HUES6 (cell line): ENCODE measurements around the gene TOR4A.

Experiments used
- H3K27ac ChIP-seq: 2 replicates; pipeline ENCODE4 v1.7.0; 2013; ENCODE audit warnings: low read depth, mild to moderate bottlenecking, low read length, inconsistent platforms
- H3K27me3 ChIP-seq: 2 replicates; pipeline ENCODE4 v1.6.1; 2013; ENCODE audit warnings: low read length; ENCODE audit not compliant: control insufficient read depth, insufficient read depth
- H3K36me3 ChIP-seq: 2 replicates; pipeline ENCODE4 v1.6.1; 2013; ENCODE audit warnings: low read length; ENCODE audit not compliant: control insufficient read depth, insufficient read depth
- H3K4me1 ChIP-seq: 2 replicates; pipeline ENCODE4 v1.6.1; 2013; ENCODE audit warnings: low read length; ENCODE audit not compliant: control insufficient read depth, insufficient read depth
- H3K4me3 ChIP-seq: 2 replicates; pipeline ENCODE4 v1.5.1; 2013; ENCODE audit warnings: low read depth, low read length
- H3K9ac ChIP-seq: one replicate; pipeline ENCODE4 v1.6.1; 2013; ENCODE audit warnings: mild to moderate bottlenecking, low read length
- H3K9me3 ChIP-seq: 2 replicates; pipeline ENCODE4 v1.6.1; 2013; ENCODE audit warnings: low read depth, low read length; ENCODE audit not compliant: control insufficient read depth, insufficient read depth

The TOR4A gene

DNA sequence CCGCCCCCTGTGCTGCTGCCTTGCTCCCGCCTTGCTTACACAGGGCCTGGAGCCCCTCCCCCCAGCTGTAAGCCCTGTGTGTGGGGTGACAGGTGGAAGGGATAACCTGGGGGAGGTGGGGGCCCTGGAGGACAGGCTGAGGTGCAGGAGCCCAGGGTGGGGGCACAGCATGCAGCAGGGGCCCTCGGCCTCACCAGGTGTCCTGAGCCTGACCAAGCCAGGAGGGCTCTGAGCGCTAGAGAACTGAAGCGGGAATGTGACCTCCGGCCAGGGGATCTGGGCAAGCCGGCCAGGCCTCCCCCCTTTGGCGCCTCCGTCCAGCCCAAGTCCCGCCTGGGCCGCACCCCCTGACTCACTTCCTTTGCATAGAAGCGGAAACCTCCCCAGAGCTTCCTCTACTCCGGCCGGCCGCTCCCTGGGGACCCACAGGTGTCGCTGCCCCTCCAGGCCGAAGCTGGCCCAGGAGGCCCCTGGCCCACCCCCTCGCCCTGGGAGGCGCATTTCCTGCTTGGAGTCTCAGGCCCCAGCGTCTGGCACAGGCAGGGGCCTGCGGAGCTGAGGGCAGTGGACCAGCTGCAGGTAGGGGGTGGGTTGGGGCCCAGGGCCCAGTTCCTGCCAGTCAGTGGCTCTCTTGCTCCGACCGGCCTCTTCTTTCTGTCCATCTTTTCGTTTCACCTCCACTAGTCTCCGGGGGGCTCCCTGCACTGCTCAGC, at the start of gene TOR4A:
TOR4A (plus strand) TSS at position 398 of the 713 bp plus-strand sequence. CDS start 964 bp downstream, outside the sequence.
- Histone ChIP-seq H3K27me3 (peaks cover 3% of the 10 kb centered on the region), H3K4me1 (peaks cover 38% of the 10 kb centered on the region), H3K36me3 (peaks cover 16% of the 10 kb centered on the region), H3K27ac (peak within 1 kb of the TSS; percentile 89), H3K9ac (peak within 1 kb of the TSS; percentile 66), H3K9me3 (no peaks in the 10 kb centered on the region), H3K4me3 (peak within 1 kb of the TSS; percentile 54)

DNA sequence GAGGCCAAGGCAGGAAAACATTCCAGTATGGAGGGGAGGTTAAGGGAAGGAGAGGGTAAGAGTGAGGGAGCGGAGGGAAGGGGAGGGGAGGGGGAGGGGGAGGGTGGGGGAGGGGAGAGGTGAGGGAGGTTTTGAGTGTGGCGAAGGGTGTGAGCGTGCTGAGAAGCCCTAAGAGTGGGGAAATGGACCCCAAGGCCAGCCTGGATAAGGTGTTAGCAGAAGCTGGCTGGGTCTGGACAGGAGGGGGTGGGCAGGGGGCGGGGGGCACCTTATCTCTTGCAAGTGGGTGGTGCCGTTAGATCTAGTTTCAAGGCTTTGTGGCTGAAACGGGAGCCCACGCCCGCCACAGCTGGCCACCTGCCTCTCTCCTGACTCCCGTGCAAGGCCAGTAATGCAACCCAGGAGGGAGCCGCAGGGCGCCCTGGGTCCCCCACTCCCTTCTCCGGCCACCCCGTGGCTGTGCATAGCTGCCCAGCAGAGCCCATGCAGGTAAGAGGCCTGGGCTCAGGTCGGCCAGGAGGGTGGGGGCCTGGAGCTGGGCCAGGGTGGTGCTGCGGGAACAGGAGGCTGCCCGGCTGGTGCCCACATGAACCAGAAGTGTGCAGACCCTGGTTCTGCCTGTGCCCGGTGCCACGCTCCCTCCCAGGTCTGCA, 49.5 kb upstream of the TOR4A start:
- Histone ChIP-seq H3K9ac (no peak overlapping the region), H3K36me3 (no peaks in the 10 kb centered on the region), H3K9me3 (no peaks in the 10 kb centered on the region), H3K27ac (no peak overlapping the region), H3K4me1 (peaks cover 11% of the 10 kb centered on the region), H3K27me3 (peaks cover 1% of the 10 kb centered on the region; the same call in 1 of the 2 replicates), H3K4me3 (no peak overlapping the region)

DNA sequence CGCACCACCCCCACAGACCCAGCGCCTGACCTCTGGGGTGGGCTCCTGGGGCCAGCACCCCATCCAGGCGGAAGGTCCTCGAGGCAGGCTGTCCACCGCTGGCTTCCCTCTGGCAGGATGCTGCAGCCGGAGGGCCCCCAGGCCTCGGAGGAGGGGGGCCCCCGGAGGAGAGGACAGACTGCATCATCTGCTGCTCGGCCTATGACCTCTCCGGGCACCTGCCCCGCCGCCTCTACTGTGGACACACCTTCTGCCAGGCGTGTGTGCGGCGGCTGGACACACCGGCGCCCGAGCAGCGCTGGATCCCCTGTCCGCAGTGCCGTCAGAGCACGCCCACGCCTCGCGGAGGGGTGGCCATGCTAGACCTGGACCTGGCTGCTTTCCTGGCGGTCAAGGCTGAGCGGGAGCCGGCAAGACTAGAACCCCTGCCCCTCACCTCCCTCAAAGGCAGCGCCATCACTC, 49.0 kb upstream of the TOR4A start:
- no peak overlapping the region for H3K27ac ChIP-seq
- no peak overlapping the region for H3K9ac ChIP-seq
- H3K27me3 ChIP-seq, result no peaks in the 10 kb centered on the region
- H3K4me3 ChIP-seq, result no peak overlapping the region
- H3K36me3 ChIP-seq, result no peaks in the 10 kb centered on the region
- H3K9me3 ChIP-seq, result no peaks in the 10 kb centered on the region
- H3K4me1 ChIP-seq, result peaks cover 10% of the 10 kb centered on the region

DNA sequence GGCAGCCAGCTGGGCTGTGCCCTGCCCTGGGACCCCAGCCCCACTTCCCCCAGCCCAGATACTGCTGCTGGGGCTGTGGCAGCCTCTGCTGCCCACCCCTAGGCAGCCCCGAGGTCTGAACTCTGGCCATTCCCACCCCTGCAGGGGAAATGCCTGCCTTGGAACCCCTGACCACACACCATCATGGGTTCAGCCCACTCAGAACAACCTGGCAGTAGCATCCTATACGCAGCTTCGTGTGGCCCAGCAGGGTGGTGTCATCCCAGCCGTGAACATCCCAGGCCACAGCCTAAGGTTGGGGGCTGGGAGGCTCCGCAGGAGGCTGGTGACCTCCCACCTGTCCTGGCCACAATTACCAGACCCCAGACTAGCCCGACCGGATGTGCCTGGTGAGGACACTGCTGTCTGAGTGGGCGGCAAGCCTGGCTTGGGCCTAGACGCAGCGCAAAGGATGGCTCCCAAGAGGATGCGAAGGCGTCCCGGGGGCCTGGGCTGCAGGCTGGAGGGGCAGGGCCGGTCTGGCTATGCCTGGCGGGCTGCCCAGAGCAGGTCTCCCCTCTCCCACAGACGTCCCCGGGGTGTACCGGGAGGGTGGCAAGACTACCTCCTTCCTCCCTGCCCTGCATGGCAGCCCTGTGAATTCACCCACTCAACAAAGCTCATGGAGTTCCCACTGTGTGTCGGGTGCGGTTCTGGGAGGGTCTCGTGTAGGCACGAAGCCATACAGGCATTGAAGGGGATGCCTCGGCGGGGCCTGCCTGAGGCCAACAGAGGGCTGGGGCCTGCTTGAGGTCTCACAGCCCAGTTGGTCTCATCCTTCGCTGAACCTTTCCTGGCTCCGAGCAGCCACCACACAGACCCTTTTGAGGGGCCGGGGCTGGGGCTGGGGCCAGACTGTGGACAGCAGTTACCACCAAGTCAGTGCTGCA, 48.3 kb upstream of the TOR4A start:
- no peaks in the 10 kb centered on the region for H3K9me3 ChIP-seq
- H3K4me1 ChIP-seq, result peaks cover 10% of the 10 kb centered on the region
- no peak overlapping the region for H3K4me3 ChIP-seq
- no peak overlapping the region for H3K9ac ChIP-seq
- no peaks in the 10 kb centered on the region for H3K36me3 ChIP-seq
- no peak overlapping the region for H3K27ac ChIP-seq
- H3K27me3 ChIP-seq, result no peaks in the 10 kb centered on the region

DNA sequence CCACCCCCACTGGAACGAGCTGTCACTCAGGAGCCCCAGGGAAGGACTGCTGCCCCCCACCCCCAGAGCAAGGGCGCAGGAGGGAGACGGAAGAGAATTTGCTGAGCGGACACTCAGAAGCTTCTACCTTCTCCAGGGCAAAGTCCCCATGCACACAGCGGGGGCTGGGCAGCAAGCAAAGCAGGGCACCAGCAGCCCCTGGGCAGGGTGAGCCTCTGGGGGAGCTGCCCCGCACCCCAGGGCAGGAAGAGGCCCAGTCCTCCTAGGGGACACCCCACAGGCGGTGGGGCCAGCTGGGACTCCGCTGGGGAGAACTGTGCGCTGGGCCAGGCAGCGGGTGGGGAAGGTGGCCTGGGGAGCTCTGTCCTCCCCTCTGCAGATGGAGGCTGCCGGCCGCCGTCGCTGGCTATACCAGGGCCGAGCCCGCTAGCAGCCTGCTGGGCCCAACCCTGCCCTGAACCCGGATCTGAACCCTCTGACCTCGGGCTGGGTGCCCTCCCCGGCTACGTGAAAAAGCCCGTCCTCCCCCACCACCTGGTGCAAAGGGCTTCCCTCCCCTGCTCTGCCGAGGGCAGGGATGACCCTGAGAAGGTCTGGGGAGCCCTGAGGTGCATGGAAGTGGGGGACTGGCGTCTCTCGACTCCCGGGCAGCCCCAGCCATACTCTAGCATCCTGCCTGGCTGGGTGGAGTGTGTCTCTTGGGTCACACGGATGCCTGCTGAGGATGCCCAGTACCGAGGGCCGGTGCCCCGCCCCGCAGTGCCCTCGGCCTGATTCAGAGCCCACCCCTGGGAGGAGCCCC, 47.4 kb upstream of the TOR4A start:
- Histone ChIP-seq H3K27me3 (no peaks in the 10 kb centered on the region), H3K36me3 (no peaks in the 10 kb centered on the region), H3K4me3 (no peak overlapping the region), H3K9me3 (no peaks in the 10 kb centered on the region), H3K27ac (no peak overlapping the region), H3K9ac (no peak overlapping the region), H3K4me1 (peaks cover 10% of the 10 kb centered on the region)

DNA sequence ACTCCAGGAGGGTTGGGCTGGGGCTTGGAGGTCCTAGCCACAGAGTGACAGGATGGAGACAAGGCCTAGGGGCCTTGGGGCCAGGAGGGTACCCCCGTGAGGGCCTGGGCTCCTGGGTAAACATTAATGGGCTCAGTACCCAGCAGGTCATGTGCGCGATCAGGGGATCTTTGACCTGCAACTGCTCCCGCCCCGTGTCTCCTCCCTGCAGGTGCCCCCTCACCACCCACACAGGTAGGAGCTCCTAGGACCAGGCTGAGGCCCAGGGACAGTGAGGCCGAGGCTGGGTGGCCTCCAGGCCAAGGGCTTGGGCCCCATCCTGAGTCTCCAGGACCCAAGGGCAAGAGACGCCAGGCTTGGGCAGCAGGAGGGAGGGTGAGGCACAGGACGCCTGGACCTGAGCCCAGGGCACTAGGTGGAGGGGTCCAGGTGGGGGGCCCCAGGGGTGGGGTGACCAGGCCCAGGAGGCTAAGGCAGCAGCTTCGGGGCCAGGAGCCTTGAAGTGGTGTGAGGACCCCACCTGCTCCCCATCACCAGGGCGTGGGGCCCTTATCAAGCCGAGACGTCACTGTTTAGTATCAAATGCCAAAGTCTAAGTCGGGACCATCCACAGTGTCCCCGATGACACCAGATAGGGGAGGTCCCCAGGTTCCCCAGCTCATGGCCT, 46.7 kb upstream of the TOR4A start, which contains the start of gene SLC34A3:
SLC34A3 (plus strand) TSS at position 197 of the 667 bp plus-strand sequence. CDS start 802 bp downstream, outside the sequence.
- no peak within 1 kb of the TSS for H3K4me3 ChIP-seq
- H3K27ac ChIP-seq, result no peak within 1 kb of the TSS
- H3K9ac ChIP-seq, result no peak within 1 kb of the TSS
- peaks cover 11% of the 10 kb centered on the region for H3K4me1 ChIP-seq
- H3K9me3 ChIP-seq, result no peaks in the 10 kb centered on the region
- no peaks in the 10 kb centered on the region for H3K27me3 ChIP-seq
- H3K36me3 ChIP-seq, result no peaks in the 10 kb centered on the region

DNA sequence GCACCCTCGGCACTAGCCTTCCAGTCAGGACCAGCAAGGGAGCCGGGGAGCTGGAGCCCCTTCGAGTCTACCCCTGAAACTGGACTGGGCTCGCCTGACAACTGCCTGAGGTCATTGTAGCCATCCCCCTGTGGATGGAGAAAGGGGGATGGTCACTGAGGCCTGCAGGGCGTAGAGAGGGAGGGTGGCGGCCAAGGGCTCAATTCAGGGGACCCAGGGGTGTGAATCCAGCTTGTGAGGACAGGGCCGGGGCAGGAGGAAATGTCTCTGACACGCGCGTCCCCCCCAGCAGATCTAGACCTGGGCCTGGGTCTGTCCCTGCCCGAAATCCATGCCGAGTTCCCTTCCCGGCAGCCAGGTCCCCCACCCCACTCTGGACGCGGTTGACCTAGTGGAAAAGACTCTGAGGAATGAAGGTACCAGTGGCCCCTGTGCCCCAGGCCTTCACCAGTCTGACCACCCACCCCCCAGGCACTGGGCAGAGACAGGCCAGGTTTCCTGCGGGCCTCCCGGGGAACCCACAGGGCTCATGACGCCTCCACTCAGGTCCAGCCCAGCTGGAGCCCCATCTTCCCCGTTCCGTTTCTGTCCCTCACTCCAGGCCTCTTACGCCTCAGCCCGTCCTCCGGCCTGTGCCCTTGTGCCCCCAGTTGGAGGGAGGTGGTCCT, 46.0 kb upstream of the TOR4A start:
- no peaks in the 10 kb centered on the region for H3K36me3 ChIP-seq
- no peak overlapping the region for H3K9ac ChIP-seq
- no peaks in the 10 kb centered on the region for H3K9me3 ChIP-seq
- H3K4me1 ChIP-seq, result peaks cover 17% of the 10 kb centered on the region
- H3K4me3 ChIP-seq, result no peak overlapping the region
- no peak overlapping the region for H3K27ac ChIP-seq
- H3K27me3 ChIP-seq, result no peaks in the 10 kb centered on the region

DNA sequence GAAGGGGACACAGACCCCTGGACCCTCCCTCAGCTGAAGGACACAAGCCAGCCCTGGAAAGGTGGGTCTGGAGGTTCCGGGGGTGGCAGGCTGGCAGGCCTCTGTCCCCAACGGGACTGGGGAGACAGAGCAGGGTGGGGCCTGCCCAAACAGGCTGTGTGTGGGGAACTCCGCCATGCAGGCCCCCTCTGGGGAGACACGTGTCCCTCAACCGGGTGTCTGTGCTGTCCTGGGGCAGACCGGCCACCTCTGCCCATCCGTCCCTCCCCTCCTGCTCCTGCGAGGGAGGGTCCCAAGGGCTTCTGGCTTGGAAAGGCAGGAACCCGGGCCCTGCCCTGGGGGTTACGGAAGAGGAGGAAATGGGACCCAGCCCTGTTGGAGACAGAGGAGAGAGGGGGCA, 45.4 kb upstream of the TOR4A start:
- H3K27me3 ChIP-seq, result no peaks in the 10 kb centered on the region
- no peak overlapping the region for H3K4me3 ChIP-seq
- no peaks in the 10 kb centered on the region for H3K36me3 ChIP-seq
- no peak overlapping the region for H3K9ac ChIP-seq
- H3K4me1 ChIP-seq, result peaks cover 21% of the 10 kb centered on the region
- H3K27ac ChIP-seq, result no peak overlapping the region
- no peaks in the 10 kb centered on the region for H3K9me3 ChIP-seq

DNA sequence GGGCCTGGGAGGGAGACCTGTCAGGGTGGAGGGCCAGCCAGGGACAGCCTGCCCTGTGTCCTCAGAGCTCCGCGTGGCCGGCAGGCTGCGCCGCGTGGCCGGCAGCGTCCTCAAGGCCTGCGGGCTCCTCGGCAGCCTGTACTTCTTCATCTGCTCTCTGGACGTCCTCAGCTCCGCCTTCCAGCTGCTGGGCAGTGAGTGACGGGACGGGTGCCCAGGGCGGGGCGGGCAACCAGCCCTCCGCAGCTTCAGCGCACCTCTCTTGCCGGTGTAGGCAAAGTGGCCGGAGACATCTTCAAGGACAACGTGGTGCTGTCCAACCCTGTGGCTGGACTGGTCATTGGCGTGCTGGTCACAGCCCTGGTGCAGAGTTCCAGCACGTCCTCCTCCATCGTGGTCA, 45.0 kb upstream of the TOR4A start:
- Histone ChIP-seq H3K27me3 (no peaks in the 10 kb centered on the region), H3K27ac (no peak overlapping the region), H3K9ac (no peak overlapping the region), H3K4me3 (no peak overlapping the region), H3K36me3 (no peaks in the 10 kb centered on the region), H3K4me1 (peaks cover 21% of the 10 kb centered on the region), H3K9me3 (no peaks in the 10 kb centered on the region)
